ENCODE data around the gene CXCL5. TPM values are rescaled to one million over a fixed set of nuclear protein-coding genes. Genes with fewer than 3 reads are reported as not detected.

Gene CXCL5
- total and polyA plus RNA-seq, 2 experiments from 2014 or later, result 7.5 to 7.6 TPM

DNA sequence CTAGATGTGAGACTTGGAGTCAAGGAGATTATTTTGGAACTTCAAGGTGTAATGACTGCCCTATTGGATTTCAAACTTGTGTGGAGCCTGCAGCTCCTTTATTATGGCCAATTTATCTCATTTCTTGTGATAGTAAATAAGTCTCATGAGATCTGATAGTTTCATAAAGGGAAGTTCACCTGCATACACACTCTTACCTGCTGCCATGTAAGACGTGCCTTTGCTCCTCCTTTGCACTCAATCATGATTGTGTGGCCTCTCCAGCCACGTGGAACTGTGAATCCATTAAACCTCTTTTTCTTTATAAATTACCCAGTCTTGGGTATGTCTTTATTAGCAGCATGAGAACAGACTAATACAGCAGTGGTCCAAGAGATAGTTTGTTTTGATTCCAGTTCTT is 35.8 kb downstream of the CXCL5 start:
- Histone ChIP-seq H3K79me2 (replicated peaks; ENCODE audit: insufficient read depth) (no peaks in the 10 kb centered on the region), H3K4me1 (ENCODE audit: insufficient read depth) (no peaks in the 10 kb centered on the region), H2AFZ (no peak overlapping the region), H4K20me1 (replicated peaks; ENCODE audit: insufficient read depth) (no peaks in the 10 kb centered on the region), H3K4me3 (no peak overlapping the region), H3F3A (replicated peaks; ENCODE audit: low read depth) (no peaks in the 10 kb centered on the region), H3K36me3 (ENCODE audit: insufficient read depth) (no peaks in the 10 kb centered on the region; the same call in 1 of the 2 replicates), H3K4me2 (no peak overlapping the region), H3K27ac (ENCODE audit: low read depth) (no peak overlapping the region), H3K9me2 (ENCODE audit: insufficient read depth) (peaks cover 13% of the 10 kb centered on the region; the same call in 1 of the 2 replicates), H3K27me3 (ENCODE audit: insufficient read depth) (no peaks in the 10 kb centered on the region)
- Mint-ChIP-seq H3K4me1 (peaks cover 3% of the 10 kb centered on the region), H3K36me3 (ENCODE audit: low read depth) (peaks cover 52% of the 10 kb centered on the region), H3K4me3 (no peak overlapping the region), H3K27ac (no peak overlapping the region), H3K27me3 (ENCODE audit: insufficient read depth, low read depth, poor library complexity) (peaks cover 8% of the 10 kb centered on the region), H3K9me3 (peaks cover 52% of the 10 kb centered on the region)
- TF ChIP-seq EZH2phosphoT487 (IDR thresholded peaks at IDR 0.05; ENCODE audit: unreplicated experiment) (no peak), CTCF (conservative IDR thresholded peaks at IDR 0.05; ENCODE audit: low read depth in 2 of 2) (no peak), STAT1 (IDR thresholded peaks at IDR 0.05; ENCODE audit: unreplicated experiment) (no peak), NANOG (IDR thresholded peaks at IDR 0.05; ENCODE audit: borderline replicate concordance) (no peak), ZNF114 (CRISPR knock-in tag; IDR thresholded peaks at IDR 0.05) (no peak), JUNB (IDR thresholded peaks at IDR 0.05; ENCODE audit: unreplicated experiment) (no peak), ZNF331 (CRISPR knock-in tag; IDR thresholded peaks at IDR 0.05; ENCODE audit: low read depth) (no peak), EZH2 (IDR thresholded peaks at IDR 0.05; ENCODE audit: low read depth, unreplicated experiment) (no peak), POLR2AphosphoS5 (IDR thresholded peaks at IDR 0.05; ENCODE audit: low read depth) (no peak), CREB1 (CRISPR knock-in tag; IDR thresholded peaks at IDR 0.05; ENCODE audit: low read depth) (no peak)
- TF ChIP-seq, protein P1, sequence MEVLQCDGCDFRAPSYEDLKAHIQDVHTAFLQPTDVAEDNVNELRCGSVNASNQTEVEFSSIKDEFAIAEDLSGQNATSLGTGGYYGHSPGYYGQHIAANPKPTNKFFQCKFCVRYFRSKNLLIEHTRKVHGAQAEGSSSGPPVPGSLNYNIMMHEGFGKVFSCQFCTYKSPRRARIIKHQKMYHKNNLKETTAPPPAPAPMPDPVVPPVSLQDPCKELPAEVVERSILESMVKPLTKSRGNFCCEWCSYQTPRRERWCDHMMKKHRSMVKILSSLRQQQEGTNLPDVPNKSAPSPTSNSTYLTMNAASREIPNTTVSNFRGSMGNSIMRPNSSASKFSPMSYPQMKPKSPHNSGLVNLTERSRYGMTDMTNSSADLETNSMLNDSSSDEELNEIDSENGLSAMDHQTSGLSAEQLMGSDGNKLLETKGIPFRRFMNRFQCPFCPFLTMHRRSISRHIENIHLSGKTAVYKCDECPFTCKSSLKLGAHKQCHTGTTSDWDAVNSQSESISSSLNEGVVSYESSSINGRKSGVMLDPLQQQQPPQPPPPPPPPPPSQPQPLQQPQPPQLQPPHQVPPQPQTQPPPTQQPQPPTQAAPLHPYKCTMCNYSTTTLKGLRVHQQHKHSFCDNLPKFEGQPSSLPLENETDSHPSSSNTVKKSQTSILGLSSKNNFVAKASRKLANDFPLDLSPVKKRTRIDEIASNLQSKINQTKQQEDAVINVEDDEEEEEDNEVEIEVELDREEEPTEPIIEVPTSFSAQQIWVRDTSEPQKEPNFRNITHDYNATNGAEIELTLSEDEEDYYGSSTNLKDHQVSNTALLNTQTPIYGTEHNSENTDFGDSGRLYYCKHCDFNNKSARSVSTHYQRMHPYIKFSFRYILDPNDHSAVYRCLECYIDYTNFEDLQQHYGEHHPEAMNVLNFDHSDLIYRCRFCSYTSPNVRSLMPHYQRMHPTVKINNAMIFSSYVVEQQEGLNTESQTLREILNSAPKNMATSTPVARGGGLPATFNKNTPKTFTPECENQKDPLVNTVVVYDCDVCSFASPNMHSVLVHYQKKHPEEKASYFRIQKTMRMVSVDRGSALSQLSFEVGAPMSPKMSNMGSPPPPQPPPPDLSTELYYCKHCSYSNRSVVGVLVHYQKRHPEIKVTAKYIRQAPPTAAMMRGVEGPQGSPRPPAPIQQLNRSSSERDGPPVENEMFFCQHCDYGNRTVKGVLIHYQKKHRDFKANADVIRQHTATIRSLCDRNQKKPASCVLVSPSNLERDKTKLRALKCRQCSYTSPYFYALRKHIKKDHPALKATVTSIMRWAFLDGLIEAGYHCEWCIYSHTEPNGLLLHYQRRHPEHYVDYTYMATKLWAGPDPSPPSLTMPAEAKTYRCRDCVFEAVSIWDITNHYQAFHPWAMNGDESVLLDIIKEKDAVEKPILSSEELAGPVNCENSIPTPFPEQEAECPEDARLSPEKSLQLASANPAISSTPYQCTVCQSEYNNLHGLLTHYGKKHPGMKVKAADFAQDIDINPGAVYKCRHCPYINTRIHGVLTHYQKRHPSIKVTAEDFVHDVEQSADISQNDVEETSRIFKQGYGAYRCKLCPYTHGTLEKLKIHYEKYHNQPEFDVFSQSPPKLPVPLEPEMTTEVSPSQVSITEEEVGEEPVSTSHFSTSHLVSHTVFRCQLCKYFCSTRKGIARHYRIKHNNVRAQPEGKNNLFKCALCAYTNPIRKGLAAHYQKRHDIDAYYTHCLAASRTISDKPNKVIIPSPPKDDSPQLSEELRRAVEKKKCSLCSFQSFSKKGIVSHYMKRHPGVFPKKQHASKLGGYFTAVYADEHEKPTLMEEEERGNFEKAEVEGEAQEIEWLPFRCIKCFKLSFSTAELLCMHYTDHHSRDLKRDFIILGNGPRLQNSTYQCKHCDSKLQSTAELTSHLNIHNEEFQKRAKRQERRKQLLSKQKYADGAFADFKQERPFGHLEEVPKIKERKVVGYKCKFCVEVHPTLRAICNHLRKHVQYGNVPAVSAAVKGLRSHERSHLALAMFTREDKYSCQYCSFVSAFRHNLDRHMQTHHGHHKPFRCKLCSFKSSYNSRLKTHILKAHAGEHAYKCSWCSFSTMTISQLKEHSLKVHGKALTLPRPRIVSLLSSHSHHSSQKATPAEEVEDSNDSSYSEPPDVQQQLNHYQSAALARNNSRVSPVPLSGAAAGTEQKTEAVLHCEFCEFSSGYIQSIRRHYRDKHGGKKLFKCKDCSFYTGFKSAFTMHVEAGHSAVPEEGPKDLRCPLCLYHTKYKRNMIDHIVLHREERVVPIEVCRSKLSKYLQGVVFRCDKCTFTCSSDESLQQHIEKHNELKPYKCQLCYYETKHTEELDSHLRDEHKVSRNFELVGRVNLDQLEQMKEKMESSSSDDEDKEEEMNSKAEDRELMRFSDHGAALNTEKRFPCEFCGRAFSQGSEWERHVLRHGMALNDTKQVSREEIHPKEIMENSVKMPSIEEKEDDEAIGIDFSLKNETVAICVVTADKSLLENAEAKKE (CRISPR knock-in tag; IDR thresholded peaks at IDR 0.05), result no peak
- TF ChIP-seq, protein P2, sequence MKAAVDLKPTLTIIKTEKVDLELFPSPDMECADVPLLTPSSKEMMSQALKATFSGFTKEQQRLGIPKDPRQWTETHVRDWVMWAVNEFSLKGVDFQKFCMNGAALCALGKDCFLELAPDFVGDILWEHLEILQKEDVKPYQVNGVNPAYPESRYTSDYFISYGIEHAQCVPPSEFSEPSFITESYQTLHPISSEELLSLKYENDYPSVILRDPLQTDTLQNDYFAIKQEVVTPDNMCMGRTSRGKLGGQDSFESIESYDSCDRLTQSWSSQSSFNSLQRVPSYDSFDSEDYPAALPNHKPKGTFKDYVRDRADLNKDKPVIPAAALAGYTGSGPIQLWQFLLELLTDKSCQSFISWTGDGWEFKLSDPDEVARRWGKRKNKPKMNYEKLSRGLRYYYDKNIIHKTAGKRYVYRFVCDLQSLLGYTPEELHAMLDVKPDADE (IDR thresholded peaks at IDR 0.05), result no peak
- TF ChIP-seq, protein P3, sequence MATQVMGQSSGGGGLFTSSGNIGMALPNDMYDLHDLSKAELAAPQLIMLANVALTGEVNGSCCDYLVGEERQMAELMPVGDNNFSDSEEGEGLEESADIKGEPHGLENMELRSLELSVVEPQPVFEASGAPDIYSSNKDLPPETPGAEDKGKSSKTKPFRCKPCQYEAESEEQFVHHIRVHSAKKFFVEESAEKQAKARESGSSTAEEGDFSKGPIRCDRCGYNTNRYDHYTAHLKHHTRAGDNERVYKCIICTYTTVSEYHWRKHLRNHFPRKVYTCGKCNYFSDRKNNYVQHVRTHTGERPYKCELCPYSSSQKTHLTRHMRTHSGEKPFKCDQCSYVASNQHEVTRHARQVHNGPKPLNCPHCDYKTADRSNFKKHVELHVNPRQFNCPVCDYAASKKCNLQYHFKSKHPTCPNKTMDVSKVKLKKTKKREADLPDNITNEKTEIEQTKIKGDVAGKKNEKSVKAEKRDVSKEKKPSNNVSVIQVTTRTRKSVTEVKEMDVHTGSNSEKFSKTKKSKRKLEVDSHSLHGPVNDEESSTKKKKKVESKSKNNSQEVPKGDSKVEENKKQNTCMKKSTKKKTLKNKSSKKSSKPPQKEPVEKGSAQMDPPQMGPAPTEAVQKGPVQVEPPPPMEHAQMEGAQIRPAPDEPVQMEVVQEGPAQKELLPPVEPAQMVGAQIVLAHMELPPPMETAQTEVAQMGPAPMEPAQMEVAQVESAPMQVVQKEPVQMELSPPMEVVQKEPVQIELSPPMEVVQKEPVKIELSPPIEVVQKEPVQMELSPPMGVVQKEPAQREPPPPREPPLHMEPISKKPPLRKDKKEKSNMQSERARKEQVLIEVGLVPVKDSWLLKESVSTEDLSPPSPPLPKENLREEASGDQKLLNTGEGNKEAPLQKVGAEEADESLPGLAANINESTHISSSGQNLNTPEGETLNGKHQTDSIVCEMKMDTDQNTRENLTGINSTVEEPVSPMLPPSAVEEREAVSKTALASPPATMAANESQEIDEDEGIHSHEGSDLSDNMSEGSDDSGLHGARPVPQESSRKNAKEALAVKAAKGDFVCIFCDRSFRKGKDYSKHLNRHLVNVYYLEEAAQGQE (IDR thresholded peaks at IDR 0.05; ENCODE audit: unreplicated experiment), result no peak
- no peak for DNase-seq (ENCODE audit: low spot score)
- ATAC-seq, result no peak
